Activated CD4-positive, alpha-beta T cell treated with anti-CD3 and anti-CD28 coated beads, Interleukin-2, amount 50 U/mL, for 1 hour (primary cell): ENCODE data around the gene U2AF1.
A peak's percentile ranks its signal among the peaks of the same experiment; 100 is the strongest.
"Not testable (repeated sequence)": the region's sequence is repeated elsewhere in the genome, so short reads cannot be mapped to it uniquely, and the experiment has no call there.

Source experiments
- DNase-seq: peaks from one replicate; pipeline ENCODE4 v3.0.0-alpha.2; 2020

U2AF1 gene

DNA sequence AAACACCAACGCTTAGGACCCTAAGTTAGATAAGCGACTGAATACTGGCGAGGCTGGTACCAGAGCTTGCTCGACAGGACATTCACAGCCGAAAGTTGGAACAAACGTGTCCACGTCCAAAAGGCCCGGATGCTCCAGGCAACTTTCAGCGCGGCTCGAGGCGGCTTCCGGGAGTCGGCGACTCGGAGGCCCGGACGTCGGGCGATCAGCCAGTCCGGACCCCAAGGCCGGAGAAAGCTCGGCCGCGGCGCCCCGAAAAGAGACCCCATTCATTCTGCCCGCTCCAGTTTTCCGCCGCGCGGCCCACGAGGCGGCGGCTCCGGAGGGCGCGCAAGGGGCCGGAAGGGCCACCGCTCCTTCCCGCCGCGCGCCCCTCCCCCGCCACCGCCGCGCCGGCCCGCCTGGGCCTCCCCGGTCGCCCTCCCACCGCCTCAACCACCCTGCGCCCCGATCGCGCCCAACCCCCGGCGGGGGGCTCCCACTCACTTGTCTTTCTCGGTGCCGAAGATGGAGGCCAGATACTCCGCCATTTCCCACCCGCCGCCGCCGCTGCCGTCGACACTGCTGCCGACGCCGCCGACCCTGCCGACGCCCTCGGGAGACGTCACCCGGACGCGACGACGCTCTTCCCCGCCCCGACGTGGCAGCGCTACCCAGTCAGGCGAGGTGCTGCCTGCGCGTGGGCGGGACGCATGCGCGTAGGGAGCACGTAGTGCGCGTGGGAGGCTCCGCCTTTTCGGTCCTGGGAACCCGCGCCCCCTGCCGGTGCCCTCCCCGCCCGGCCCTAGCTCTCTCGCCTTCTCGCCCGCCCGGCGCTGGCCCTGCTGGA is at the start of gene U2AF1:
TSS of gene U2AF1 (minus strand) at position 606 of the 829 bp plus-strand sequence. CDS start at position 530, 76 bp downstream.
- DNase-seq = peak; percentile 64

DNA sequence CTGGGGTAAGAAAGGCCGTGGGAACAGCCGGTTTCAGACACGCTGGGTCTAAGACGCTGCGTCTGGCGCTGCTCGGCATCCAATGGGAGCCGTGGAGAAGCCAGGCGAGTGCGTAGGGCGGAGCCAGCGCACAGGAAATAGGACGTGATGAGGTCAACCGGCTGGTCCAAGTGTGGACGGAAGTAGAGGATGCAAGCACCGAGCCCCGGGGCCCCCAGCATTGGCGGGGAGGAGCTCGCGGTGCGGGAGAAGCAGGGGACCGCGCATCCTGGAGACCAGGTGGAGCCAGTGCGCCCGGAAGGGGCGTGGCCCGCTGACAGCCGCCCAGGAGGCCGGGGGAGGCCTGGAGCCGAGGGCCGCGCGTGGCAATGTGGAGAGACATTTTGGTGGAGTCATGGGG is 46.2 kb upstream of the U2AF1 start:
- not testable (repeated sequence) for DNase-seq

- DNase-seq = not testable (repeated sequence)
Observed at GRCh38 chr21:43149344-43149743, 42.0 kb upstream of the U2AF1 start.

DNA sequence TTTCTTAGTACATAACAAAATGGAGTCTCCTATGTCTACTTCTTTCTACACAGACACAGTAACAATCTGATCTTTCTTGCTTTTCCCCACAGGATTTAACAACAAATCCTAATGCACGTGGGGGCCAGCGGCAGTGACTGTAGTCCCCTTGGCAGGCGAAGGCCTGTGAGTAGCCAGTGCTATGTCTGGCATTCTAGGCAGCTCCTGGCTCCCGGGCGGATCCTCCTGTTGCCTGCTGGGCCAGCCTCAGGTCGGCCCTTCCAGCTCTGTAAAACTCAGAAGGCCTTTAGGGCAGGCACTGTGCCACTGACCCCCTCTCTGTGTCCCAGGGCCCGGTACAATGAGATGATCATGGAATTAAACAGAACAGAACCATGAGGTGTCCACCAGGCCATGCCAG is 40.6 kb upstream of the U2AF1 start:
- not testable (repeated sequence) for DNase-seq

GRCh38 chr21:43146637-43147036 is 39.3 kb upstream of the U2AF1 start:
- DNase-seq = not testable (repeated sequence)

DNA sequence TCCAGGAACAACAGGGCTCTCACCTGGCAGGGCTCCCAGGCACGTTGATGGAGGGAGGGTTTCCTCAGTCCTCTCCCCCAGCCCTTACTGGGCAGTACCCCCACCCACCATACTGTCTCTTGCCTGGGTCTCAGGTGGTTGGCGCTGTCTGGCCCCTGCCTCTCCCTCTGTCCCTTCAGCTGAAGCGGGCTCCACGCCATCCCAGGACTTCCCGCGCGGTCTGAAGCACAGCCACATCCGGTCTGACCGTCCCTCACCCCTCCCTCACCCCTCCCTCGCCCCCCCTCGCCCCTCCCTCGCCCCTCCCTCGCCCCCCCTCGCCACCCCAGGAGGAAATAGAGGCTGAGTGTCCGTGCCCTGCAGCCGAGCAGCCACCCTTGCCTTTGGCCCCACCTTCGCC is 34.0 kb upstream of the U2AF1 start:
- not testable (repeated sequence) for DNase-seq

- DNase-seq = not testable (repeated sequence)
Observed at GRCh38 chr21:43138944-43139343, 31.6 kb upstream of the U2AF1 start.

- DNase-seq = not testable (repeated sequence)
Observed at GRCh38 chr21:43134520-43134919, 27.1 kb upstream of the U2AF1 start.

- DNase-seq = not testable (repeated sequence)
Observed at GRCh38 chr21:43130094-43130493, 22.7 kb upstream of the U2AF1 start.

GRCh38 chr21:43115956-43116355 is 8.6 kb upstream of the U2AF1 start:
- DNase-seq = not testable (repeated sequence)

DNA sequence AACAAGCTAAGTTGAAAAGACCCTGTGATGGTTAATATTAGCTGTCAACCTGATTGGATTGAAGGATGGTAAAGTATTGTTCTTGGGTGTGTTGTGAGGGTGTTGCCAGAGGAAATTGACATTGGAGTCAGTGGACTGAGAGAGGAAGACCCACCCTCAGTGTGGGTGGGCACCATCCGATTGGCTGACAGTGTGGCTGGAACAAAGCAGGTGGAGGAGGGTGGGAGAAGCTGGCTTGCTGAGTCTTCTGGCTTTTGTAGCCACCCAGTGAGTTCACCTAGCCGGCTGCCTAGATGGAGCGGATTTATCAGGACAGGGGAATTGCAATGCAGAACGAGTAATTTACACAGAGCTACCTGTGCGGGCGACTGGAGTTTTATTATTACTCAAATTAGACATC is 7.1 kb upstream of the U2AF1 start:
- DNase-seq = not testable (repeated sequence)

DNA sequence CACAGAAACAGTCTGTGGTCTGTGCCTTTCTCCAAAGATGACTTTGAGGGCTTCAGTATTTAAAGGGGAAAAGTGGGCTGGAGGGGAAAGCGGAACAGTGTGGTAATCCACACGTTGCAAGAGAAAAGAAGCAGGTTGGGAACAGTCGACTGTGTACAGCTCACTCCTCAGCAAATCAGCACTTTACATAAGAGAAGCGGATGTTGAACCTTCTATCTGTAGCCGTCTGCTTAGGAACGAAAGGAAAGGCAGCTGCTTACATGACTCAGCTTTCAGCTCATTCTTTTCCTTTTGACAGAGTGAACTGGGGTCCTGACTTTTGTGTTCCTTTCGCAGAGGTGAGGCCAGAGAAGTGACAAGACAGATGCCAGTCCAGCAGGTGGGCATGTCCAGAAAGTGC is 1.6 kb upstream of the U2AF1 start:
- not testable (repeated sequence) for DNase-seq

DNA sequence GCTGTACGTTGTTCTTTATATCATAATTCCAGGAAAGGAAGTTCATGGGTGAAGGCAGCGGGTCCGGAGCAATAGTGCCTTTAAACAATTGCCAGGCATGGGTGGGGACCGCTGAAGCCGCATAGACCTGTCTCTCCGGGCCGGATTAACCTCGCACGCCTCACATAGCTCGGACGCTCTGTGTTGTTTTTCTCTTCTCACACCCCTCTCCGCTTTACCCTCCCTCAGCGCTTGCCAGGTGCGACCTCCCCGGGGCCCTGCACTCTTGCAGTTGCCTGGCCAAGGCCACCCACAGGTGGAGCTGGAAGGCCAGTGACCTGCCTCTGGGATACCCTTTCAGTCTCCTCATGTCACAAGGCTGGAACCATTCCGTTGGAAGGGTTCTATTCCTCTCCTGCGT is 807 bp upstream of the U2AF1 start:
- DNase-seq = not testable (repeated sequence)

GRCh38 chr21:43107794-43108137 is 396 bp upstream of the U2AF1 start:
- DNase-seq = not testable (repeated sequence)

DNA sequence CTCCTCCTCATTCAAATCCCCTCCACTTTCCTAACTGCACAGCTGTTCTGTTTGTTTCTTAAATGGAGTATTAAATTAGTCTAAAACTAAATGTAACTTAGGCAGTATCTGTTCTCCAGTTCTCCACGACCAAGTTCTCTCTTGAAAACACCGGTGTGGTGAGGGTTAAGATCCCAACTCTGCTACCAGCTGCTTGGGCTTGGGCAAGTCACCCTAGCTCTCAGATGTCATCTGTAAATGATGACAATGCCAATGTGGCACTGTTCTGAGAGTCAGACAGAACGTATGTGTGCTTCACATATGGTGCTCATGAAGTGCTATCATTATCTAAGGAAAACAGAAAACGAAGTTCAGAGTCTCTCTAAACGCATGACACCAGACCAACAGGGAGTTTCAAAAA is 2.7 kb downstream of the U2AF1 start:
- not testable (repeated sequence) for DNase-seq

GRCh38 chr21:43102281-43102680 is 5.1 kb downstream of the U2AF1 start:
- DNase-seq = not testable (repeated sequence)

DNA sequence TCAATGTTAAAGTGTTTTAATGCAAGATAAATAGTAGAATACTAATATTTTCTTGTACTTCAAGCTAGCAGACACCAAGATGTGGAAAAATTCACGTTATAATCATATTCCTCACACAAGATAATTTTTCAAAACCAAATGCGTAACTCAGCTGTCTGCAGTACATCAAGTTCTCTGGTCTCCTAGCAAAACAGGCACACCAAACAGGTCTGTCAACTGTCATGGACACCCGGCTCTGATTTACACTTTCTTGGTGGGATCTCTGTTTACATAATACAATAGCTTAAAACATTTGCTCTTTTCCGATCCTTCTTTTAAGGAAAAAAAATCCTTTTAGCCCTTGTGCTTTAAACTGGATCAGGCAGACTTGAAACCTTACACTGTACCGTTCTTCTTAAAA is 5.7 kb downstream of the U2AF1 start:
- not testable (repeated sequence) for DNase-seq

- not testable (repeated sequence) for DNase-seq
Observed at GRCh38 chr21:43101000-43101399, 6.4 kb downstream of the U2AF1 start.

DNA sequence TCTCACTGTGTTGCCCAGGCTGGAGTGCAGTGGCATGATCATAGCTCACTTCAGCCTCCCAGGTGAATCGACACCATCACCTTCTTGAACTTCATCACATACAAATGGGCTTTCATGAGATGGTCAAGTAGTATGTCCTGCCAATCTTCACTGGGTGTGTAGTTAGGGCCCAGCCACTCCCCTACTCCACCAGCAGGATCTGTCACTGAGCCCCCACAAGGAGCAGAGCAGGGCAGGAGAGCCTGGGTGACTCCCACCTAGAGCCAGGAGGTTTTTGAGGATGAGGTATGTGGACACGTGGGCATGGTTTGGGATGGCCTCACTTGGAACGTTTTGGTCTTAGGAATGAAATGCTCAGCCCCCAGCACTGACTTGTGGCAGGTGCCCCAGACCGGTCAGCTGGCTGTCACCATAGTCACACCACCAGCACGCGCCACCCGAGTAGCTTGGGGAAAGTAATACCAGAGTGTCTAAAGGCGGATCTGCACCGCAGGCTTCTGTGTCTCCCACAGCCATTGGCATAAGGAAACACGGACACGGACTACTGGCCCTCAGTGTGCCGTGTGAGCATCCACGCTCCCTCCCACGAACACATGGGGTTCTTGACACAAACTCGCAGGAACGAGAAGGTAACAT is 15.3 kb downstream of the U2AF1 start:
- DNase-seq = not testable (repeated sequence)

- DNase-seq = not testable (repeated sequence)
Observed at GRCh38 chr21:43090947-43091346, 16.4 kb downstream of the U2AF1 start.

DNA sequence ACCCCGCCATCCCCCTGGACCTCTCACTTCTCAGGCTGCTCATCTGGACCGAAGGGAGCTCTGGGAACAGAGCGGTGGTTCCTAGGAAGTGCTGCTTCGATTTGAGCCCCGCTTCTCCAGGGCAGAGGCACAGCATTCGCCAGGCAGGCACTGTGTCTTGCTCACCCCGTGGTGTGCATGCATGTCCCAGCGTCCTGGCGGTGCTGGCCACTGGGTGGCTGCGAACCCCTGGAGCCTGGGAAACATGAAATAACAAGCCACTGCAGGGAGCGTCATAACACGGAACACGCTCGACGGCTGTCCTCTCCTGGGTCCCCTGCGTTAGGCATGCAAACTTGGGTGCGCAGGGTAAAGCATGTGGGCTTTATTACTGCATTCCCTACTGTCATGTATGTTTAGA is 17.9 kb downstream of the U2AF1 start:
- DNase-seq = not testable (repeated sequence)

- DNase-seq = not testable (repeated sequence)
Observed at GRCh38 chr21:43082587-43083300, 24.6 kb downstream of the U2AF1 start.

DNA sequence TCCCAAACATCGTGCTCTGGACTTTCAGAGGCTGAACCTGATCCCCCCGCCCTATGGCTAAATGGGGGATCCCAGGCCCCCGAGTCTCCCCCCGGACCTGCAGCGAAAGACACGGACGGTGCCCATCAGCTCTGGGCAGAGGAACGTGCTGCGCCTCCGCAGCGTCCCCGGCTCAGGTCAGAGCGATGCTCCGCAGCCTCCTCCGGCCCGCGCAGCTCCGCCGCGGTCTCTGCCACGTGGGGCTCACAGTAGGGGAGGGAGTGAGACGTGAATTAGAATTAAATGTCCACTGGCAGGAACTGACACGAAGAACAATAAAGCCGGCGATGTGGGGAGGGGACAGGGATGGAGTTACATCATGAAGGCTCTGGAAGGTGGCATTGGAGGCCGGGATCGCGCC is 30.7 kb downstream of the U2AF1 start:
- not testable (repeated sequence) for DNase-seq
